HG02642 (cell line): ENCODE measurements around the gene RAPGEF2.

Source experiments
- ATAC-seq: cut with Tn5 transposase; IDR thresholded peaks from one replicate; pipeline ENCODE4 v1.9.1; 2021; ENCODE audit warnings: mild to moderate bottlenecking; ENCODE audit not compliant: unreplicated experiment, poor library complexity

Gene RAPGEF2

DNA sequence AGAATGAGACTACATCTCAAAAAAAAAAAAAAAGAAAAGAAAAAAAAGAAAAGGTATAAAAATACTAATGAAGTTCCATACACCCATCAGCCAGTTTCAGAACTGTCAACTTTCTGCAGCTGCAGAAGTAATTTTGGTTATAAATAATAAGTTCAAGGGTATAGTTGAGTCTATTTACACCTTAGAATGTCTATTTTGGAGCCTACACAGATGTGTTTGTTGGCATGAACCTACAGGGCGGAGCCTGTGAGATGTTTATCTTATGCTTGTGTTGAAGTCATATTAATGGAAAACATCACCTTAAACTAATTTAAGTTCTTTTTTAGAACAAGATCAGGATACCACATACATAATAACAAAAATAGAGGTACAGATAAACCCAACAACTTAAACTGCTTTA is 85.8 kb downstream of the RAPGEF2 start:
- no peak for ATAC-seq

DNA sequence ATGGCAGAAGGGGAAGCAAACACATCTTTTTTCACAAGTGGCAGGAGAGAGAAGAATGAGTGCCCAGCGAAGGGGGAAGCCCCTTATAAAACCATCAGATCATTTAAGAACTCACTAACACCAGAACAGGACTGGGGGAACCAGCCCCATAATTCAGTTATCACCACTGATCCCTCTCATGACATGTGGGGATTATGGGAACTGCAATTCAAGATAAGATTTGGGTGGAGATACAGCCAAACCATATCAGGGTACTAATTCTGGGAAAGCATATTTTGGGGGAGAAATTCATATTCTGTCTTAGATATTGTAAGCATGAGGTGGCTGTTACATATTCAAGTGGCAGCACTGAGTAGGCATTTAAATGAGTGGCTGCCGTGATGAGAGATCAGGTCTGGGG is 87.8 kb downstream of the RAPGEF2 start:
- ATAC-seq: no peak

DNA sequence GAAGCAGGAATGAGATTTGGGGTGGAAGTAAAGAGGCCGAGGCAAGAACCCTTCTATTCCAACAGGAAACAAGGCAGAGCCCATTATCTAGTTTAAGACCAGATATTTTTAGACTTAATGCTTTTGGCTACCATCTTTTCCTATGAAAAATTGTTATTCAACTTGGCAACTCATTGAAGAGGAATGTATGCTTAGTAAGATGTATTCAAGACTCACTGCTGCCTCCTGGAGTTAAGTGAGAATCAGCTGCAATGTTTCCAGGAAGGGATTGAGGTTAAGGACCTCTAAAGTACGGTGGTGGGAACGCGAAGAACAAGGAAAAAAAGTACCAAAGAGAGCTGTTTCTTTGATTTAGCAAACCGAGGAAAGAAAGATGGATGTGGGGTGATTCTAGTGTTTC is 89.1 kb downstream of the RAPGEF2 start:
- no peak for ATAC-seq

DNA sequence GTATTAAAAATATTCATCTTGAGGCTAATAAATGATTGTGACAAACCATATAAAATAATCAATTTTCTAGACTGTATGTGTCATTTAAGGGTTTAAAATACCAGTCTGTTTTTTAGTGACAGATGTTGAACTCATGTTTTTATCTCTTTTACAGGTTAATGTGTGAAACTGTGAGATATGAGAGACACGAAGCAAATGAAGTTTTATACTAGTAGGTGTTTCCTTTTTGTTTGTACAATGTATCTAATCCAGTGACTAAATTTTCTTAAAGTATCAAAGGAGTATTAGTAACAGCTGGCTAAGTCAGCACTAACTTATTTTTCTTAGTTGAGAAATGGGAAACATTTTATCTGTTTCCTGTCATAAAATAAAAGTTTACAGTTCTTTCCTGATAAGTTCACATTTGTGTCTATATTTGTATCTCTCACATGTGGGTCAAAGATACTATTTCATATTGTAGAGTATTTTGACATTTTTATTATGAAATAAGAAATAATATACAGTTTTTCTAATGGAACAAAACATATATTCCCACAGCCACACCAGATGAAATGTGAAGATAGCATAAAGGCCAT is 90.3 kb downstream of the RAPGEF2 start:
- ATAC-seq: no peak

DNA sequence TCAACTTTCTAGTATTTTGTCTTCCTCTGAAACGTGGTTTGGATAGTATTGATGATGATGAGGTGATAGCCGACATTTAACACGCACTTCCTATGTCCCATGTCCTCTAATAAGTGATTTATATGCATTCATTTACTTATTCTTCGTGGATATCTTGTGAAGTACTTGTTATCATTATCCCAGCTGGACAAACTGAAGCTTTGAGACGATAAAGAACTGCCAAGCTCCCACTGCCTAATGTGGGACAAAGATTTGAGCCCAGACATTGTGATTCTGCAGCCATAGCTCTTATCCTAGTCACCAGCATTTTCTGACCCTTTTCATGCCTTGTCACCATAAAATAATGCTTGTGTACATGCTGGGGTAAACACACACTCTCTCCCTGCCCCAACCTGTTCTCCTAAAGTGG is 92.5 kb downstream of the RAPGEF2 start:
- no peak for ATAC-seq

DNA sequence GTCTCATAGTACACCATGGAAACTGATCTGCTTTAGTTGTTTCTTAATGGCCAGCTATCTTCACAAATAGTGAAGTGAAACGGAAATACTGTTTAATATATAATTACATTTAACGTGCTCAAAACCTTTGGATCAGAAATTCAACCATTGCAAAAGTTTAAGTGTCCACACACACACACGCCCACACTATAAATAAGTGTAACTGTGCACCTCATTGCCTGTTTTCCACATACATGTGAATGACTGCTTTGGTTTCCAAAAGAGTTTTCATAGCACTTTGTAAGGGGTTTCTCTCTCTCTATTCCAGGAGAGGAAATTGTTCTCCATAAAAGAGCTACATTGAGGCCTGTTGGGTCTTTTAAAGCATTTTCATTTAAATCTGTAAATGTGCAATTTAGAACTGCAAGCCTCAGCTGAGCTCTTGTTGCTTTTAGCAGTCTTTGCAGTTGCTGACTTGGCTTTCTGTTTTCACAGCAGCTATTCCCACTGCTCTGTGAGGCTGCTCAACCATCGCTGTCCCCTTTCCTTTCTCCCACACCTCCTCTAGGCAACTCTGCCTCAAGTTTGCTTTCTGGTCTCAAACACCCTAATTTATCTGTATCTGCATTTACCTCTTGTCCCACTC is 94.5 kb downstream of the RAPGEF2 start:
- no peak for ATAC-seq

DNA sequence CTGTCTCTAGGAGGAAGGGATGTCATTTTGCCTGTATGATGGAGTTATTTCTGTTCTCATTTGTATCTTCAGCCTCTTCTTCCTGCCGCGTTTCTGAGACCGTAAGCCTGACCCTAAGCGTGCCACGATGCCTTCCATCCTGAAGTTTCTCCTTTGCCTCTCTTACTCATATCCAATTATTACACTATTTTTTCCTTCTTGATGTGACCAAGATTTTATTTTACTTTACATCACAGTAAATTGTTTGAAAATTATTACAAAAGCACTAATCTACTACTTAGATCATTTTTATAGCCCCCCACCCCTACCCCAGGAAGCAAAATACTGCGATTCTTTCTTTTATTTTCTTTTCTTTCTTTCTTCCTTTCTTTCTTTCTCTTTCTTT is 95.0 kb downstream of the RAPGEF2 start:
- ATAC-seq: no peak

DNA sequence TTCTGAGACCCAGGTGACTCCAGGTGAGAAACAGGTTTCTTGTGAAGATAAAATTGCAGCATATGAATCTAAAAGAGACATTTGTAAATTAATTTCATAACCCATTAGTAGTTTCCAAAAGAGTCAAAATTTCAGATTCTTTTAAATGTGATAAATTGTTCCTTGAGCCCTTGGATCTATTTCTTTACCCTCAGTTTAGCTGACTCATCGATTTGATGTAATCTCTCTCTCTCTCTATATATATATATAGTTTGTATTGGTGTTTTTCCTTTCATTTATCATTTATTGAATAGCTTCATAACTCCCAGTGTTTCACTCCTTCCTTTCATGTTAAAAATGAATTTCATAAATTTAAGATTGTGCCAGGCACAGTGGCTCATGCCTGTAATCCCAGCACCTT is 96.9 kb downstream of the RAPGEF2 start:
- no peak for ATAC-seq

DNA sequence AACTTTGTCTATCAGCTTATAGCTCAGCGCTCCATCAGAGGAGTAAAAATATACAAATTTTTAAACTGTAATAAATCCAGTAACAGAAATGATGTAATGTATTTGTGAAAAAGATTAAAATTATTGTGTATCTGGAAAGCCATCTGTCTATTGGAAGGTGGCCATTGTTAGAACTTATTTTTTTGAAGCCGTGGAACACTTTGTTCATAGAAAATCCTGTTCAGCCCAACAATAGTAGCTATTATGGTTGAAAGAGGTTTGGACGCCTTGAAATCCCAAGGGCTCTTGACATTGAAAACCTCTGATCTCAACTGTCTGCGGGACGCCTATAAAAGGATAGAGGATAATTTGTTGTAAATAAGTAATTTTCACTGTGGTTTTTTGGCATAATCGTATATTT is 98.3 kb downstream of the RAPGEF2 start:
- no peak for ATAC-seq

DNA sequence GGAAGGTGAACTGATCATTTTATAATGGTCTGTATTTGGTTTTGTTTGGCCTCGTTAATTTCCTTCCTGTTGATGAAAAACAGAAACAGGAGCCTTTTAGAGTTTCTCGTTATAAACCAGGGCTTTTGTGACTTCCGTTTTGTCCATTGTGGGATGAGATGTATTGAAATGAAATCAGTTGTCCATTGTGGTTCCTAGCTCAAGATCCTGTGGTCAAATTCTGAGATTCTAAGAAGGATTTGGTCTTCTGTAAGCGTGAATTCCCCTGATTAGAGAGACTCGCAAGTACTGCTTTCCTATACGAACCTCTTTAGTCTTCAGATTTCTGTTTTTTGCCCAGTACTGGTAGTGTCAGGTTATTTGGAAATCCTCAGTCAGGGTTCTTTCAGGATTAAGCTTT is 101.7 kb downstream of the RAPGEF2 start:
- ATAC-seq: no peak

DNA sequence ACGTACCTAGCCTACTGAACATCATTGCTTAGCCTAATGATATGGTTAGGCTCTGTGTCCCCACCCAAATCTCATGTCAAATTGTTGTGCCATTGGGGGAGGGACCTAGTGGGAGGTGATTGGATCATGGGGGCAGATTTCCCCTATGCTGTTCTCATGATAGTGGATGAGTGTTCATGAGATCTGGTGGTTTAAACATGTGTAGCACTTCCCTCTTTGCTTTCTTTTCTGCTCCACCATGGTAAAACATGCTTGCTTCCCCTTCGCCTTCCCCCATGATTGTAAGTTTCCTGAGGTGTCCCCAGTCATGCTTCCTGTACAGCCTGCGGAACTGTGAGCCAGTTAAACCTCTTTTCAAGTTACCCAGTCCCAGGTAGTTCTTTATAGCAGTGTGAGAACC is 102.6 kb downstream of the RAPGEF2 start:
- no peak for ATAC-seq

DNA sequence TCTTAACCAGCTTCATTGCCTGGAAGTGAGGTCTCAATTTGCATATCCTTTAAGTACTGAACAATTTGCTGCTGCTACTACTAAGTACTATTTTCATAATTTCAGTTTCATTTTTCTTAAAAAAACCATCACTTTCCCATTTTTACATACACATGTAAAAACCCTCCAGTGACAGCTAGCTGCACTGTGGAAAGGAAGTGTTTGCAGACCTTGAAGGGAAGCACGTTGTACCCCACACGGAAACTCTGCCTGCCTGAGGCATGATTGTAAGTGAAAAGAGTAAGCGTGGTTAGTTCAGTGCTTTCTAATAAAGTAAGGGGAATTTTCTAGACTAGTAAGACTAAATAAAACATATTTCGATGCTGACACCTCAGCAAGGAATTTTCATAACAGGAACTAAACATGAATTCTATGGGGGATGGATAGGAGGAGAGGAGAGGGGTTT is 103.6 kb downstream of the RAPGEF2 start:
- ATAC-seq: peak; percentile 95

DNA sequence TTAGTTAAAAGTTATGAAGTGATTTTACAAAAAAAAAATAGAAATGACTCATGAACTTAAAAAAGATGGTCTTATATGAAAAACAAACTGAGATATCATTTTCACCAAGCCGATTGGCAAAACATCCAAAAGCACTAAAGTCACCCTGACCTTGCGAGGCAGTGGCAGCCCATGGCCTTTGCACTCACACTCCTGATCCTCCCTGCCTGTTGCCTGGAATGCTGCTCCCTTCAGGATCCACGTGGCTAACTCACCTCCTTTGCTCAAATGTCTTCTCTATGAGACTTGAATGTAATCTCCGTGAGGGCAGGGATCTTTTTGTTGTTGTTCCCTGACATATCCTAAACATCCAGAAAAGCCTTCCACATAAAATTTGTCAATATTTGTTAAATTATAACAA is 106.4 kb downstream of the RAPGEF2 start:
- no peak for ATAC-seq

DNA sequence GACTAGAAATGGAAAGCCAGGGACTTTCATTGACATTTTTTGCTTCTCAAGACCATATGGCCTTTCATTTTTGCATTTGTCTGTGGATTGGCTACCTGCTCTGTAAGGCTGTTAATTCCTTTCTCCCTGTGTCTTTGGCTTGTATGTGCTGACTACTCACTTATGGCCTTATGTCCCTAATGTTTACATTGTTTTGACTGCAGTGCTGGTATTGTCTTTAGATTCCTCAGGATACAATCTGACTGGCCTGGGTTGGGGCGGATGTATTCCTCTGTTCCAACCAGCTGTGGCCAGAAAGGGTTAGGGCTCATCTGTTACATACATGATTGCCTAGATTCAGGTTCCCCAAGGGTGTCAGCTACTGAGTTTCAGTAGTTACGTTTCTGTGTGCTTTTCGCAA is 108.1 kb downstream of the RAPGEF2 start:
- no peak for ATAC-seq

DNA sequence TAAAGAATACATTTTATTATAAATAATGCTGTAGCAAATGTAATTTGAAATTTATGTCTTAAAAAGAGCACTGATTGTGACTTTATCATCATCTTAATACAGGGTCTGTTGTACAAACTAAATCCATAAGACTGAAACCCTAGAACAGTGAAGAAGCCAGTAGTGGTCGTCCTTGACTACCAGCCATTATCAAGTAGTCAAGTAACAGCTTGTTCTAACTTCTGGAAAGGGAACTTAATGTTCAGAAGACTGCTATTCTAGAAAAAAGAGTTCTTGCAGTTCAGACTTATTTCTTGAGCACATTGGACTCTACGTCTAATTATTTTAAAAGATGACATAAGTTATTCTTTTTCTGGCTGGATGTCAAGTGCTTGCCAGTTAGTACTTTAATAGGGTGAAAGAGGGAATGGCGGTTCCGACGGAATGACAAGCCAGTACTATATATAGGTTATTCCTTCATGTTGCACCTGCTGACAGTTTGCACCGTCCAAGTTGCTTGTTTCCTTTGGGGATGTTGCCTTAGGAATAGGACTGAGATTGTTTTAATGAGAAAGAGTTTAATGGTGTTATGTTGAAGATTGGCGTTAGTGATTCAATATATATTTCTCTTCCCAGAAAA is 109.9 kb downstream of the RAPGEF2 start:
- ATAC-seq: no peak

DNA sequence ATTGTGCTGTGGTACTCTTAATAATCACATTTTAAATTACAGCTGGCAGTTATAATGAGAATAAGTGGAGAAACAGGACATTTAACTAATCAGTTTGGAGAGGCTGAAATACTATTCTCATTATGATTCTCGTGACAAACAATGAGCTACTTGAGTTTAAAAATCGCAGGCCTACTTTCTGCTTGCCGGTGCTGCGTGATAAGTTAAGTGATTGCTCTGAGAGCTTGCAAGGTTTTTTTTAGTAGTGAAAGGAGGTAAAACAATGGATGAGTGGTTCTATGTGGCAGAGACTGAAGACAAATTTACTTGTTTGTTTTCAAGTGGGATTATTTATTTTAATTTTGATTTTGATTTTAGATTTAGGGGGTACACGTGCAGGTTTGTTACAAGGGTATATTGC is 114.0 kb downstream of the RAPGEF2 start:
- ATAC-seq: no peak

DNA sequence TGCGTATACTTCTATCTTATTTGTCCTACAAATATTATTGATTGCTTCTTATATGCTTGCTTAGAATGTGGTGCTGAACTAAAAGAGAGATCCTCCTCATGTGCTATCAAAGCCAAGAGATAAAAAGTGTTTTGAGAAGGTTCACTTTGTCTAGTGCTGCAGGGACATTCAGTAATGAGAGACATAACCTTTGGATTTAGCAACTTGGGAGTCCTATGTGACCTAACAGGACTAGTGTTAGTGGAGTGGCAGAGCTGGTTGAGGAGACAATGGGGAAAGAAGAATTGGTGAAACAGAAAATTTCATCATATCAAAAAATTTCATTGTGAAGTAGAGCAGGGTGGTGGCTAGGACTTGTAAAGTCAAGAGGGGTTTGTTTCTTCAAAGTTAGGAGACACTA is 117.0 kb downstream of the RAPGEF2 start:
- ATAC-seq: no peak

DNA sequence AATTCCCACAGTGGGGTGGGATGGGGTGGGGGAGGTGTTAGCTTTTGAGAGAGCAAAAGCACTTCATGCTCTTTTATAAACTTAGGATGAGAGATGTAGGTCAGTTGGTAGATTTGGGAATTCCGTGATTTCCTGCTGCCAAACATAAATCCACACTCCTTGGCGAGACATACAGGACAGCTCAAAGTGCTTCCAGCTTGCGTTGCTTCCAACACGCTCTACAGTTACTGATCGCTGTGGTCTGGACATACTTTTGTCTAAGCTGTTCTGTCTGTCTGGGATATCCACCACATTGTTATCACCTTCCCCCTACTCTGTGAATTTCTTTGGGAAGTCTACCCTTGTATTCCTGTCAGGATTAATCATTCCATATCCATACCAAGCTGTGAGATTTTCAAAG is 117.5 kb downstream of the RAPGEF2 start:
- ATAC-seq: no peak

DNA sequence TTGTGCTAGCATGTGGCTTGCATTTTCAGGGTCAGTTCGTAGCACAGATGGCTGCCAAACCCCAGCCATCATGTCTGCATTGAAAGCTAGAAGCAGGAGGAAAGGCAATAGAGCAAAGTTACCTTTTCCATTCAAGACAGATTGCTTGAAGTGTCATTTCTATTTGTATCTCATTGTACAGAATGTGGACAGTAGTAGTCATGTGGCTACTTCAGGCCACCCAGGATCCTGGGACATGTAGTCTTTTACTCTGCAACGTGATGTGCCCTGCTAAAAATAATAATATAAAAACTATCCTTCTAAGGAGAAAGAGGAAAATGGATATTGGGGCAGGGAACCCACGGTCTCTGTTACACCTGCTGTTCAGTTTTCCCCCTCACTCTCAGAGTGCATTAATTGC is 118.4 kb downstream of the RAPGEF2 start:
- ATAC-seq: no peak

DNA sequence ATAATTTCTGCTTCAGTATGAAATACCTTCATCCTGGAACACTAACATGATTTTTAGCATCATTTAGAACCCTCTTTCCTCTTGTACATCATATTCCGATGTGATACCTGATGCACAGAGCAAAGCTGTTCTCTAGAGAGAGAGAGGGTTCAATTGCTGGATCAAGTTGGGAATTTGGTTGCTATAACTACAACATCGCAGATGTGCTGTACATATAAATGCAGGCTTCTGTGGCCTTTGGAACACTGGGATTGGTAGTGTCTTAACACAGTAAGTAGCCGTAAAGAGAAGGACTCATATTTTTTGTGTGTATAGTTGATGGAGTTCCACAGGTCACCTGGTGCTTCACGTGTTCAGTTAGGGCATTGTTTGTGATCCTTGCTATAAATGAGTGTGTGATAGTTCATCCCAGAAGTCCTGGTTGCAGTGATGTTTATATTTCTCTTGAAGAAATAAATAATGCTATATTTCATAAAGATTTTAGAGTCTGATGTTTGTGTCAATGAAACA is 119.2 kb downstream of the RAPGEF2 start:
- no peak for ATAC-seq

DNA sequence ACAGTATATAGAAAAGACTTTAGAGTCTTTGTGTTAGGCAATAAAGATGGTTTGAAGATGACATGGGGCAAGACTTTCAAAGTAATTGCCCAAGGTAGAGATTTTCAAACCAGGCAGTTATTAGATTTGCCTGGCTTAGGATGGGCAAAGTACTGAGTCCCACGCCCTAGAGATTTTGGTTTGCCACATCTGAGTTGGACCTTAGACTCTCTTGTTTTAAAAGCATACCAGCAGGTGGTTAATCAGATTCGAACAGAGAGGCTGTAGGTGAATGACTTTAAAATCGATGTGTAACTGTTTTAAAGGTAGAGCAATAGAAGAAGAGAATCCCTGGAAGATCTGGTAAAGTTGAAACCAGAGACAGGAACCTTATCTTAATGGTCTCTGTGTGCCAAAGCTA is 121.5 kb downstream of the RAPGEF2 start:
- ATAC-seq: no peak

DNA sequence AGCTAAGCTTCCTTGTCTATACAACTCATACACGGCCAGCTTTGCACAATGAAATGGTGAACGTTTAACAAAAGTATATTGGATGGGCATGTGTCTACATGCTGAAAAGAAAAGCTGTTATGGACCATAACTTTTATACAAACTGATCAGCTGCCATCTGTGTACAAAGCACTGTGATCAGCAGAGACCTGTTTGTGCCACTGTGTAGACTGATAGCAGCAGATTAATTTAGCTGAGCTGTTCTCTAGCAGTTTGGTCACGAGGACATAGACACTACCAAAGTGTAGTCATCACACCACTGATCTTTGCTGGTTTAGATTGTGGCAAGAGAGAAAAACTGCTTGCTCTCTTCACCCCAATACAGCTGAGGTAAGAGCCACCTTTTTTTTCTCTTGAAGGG is 124.5 kb downstream of the RAPGEF2 start:
- no peak for ATAC-seq
